Fibroblast of lung (primary cell): ENCODE measurements around the gene TCERG1L. TPM values are rescaled to one million over a fixed set of nuclear protein-coding genes. Genes with fewer than 3 reads are reported as not detected.

Experiments
- DNase-seq, 2 donors: peaks; one replicate each; pipeline versions ENCODE4 v3.0.0 to v3.0.0-alpha.2; 2010; ENCODE audit warnings: low read depth in 2 of 2
- H2AFZ ChIP-seq: 2 replicates; pipeline ENCODE4 v1.5.1; 2012; ENCODE audit warnings: low read length, control low read depth, inconsistent platforms
- H3K27ac ChIP-seq: 2 replicates; pipeline ENCODE4 v1.5.1; 2011; ENCODE audit warnings: low read length, control low read depth; ENCODE audit not compliant: insufficient read depth
- H3K27me3 ChIP-seq: 2 replicates; pipeline ENCODE4 v1.5.1; 2011; ENCODE audit warnings: mild to moderate bottlenecking, low read length; ENCODE audit not compliant: control insufficient read depth, insufficient read depth
- H3K36me3 ChIP-seq: 2 replicates; pipeline ENCODE4 v1.5.1; 2011; ENCODE audit warnings: low read length; ENCODE audit not compliant: control insufficient read depth, insufficient read depth
- H3K4me1 ChIP-seq: 2 replicates; pipeline ENCODE4 v1.5.1; 2011; ENCODE audit warnings: low read length; ENCODE audit not compliant: control insufficient read depth, insufficient read depth; ENCODE audit errors: extremely low read depth
- H3K4me2 ChIP-seq: 2 replicates; pipeline ENCODE4 v1.5.1; 2011; ENCODE audit warnings: low read length, control low read depth; ENCODE audit not compliant: insufficient read depth; ENCODE audit errors: extremely low read depth
- H3K4me3 ChIP-seq, 4 experiments: fragments of 200-600 bp in 1 of 4; sonication (generic) in 1 of 4; replicated peaks in 1 of 4; 2 replicates each; pipeline ENCODE4 v1.5.1; 2011 to 2016; ENCODE audit warnings: low read length in 4 of 4, low read depth in 3 of 4, mild to moderate bottlenecking in 3 of 4, control low read depth in 2 of 4, inconsistent platforms in 1 of 4, mixed read lengths in 1 of 4; ENCODE audit not compliant: insufficient read depth in 1 of 4; ENCODE audit errors: control extremely low read depth in 1 of 4
- H3K79me2 ChIP-seq: 2 replicates; pipeline ENCODE4 v1.5.1; 2012; ENCODE audit warnings: mild to moderate bottlenecking, low read length, inconsistent platforms; ENCODE audit not compliant: control insufficient read depth, insufficient read depth
- H3K9ac ChIP-seq: 2 replicates; pipeline ENCODE4 v1.5.1; 2011; ENCODE audit warnings: mild to moderate bottlenecking, low read length, control low read depth; ENCODE audit not compliant: insufficient read depth
- H3K9me3 ChIP-seq: 2 replicates; pipeline ENCODE4 v1.5.1; 2012; ENCODE audit warnings: low read depth, low read length; ENCODE audit not compliant: control insufficient read depth, insufficient read depth
- H4K20me1 ChIP-seq: 2 replicates; pipeline ENCODE4 v1.5.1; 2011; ENCODE audit warnings: low read length; ENCODE audit not compliant: control insufficient read depth, insufficient read depth; ENCODE audit errors: extremely low read depth
- EZH2 ChIP-seq: IDR thresholded peaks from 2 replicates; pipeline ENCODE4 v1.5.1; 2012; ENCODE audit warnings: low read length, control low read depth, mild to moderate bottlenecking; ENCODE audit errors: missing control alignments
- polyA plus RNA-seq, 2 donors: library from polyadenylated mRNA; depleted of rRNA in 1 of 2; stranded (reverse) in 1 of 2; unstranded in 1 of 2; fragments of >200 nt; gene quantifications; 2 replicates each; pipeline ENCODE4 v1.2.1, GENCODE V29; 2011 to 2012; ENCODE audit warnings: missing spikeins in 1 of 2
- total RNA-seq: library from RNA; depleted of rRNA; stranded (reverse); fragments of >200 nt; gene quantifications from 2 replicates; pipeline ENCODE4 v1.2.1, GENCODE V29; 2014
- TF ChIP-seq, protein P1 (sequence below), 2 donors: IDR thresholded peaks in 1 of 2; conservative IDR thresholded peaks in 1 of 2; 1 replicate in 1 of 2; 2 replicates in 1 of 2; pipeline ENCODE4 v1.5.1; 2011 to 2012; ENCODE audit warnings: low read length in 2 of 2, control low read depth in 1 of 2, inconsistent platforms in 1 of 2, low read depth in 1 of 2, mild to moderate bottlenecking in 1 of 2

Gene TCERG1L
- total and polyA plus RNA-seq, 2 donors (not counting 1 experiment from before 2014, with no cell fraction given): 0.02 TPM; not detected in 1

DNA sequence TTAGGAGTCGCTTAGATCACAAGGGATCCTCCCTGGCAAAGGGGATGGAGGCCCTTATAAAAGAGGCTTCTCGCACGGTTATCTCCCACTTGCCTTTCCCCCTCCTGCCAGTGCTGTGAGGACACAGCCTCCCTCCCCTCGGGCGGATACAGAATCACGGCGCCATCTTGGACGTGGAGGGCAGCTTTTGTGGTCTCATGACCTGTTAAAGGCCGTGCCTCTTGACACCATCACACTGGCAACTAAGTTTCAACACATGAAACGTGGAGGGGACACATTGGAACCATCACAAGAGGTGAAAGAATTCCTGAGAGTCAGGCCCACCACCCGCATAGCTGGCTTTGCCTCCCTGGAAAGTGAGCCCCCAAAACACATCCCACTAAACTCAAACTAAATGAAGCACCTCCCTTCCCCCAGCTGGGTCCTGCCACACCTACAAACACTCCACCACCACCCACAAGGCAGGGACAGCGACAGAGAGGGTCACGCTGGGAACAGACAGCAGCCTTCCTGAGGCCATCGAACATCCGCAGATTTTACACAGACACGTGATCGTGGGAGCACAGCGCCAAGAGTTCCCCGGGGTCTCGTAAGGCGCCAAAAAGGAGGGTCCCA lies 110.6 kb downstream of the TCERG1L start:
- Histone ChIP-seq H3K27me3 (no peaks in the 10 kb centered on the region), H3K4me2 (no peak overlapping the region), H4K20me1 (no peaks in the 10 kb centered on the region), H3K4me3 (no peak overlapping the region), H3K36me3 (no peaks in the 10 kb centered on the region), H3K27ac (no peak overlapping the region), H3K9ac (no peak overlapping the region), H2AFZ (no peak overlapping the region), H3K79me2 (no peaks in the 10 kb centered on the region), H3K4me1 (no peaks in the 10 kb centered on the region), H3K9me3 (no peaks in the 10 kb centered on the region)
- TF ChIP-seq, protein P1, sequence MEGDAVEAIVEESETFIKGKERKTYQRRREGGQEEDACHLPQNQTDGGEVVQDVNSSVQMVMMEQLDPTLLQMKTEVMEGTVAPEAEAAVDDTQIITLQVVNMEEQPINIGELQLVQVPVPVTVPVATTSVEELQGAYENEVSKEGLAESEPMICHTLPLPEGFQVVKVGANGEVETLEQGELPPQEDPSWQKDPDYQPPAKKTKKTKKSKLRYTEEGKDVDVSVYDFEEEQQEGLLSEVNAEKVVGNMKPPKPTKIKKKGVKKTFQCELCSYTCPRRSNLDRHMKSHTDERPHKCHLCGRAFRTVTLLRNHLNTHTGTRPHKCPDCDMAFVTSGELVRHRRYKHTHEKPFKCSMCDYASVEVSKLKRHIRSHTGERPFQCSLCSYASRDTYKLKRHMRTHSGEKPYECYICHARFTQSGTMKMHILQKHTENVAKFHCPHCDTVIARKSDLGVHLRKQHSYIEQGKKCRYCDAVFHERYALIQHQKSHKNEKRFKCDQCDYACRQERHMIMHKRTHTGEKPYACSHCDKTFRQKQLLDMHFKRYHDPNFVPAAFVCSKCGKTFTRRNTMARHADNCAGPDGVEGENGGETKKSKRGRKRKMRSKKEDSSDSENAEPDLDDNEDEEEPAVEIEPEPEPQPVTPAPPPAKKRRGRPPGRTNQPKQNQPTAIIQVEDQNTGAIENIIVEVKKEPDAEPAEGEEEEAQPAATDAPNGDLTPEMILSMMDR (conservative IDR thresholded peaks at IDR 0.05 in 1 of 2, IDR thresholded peaks at IDR 0.05 in 1 of 2; ENCODE audit: low read depth in 1 of 2, low read length in 2 of 2): no peak
- no peak for TF ChIP-seq EZH2
- DNase-seq: no peak

DNA sequence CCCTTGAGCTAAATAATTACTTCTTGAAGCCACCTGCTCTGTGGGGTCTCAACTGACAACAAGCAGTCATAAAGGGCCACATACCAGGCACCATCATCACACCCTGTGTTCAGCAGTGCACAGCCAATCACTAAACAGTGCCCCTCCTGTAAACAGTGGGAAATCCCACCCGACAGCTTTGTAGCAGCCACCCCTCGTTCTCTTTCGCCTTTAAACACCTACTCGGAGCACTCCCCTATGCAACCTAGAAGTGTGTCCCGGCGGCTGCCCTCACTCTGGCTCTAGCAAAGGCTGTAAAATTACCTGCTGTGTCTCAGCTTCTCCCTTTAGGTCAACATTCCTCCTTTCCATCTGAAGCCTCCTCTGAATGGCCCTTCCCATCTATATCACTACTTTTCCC lies 111.9 kb downstream of the TCERG1L start:
- Histone ChIP-seq H3K27me3 (no peaks in the 10 kb centered on the region), H3K4me3 (no peak overlapping the region), H3K4me2 (no peak overlapping the region), H3K4me1 (no peaks in the 10 kb centered on the region), H3K27ac (no peak overlapping the region), H3K36me3 (no peaks in the 10 kb centered on the region), H2AFZ (no peak overlapping the region), H4K20me1 (no peaks in the 10 kb centered on the region), H3K9me3 (no peaks in the 10 kb centered on the region), H3K9ac (no peak overlapping the region), H3K79me2 (no peaks in the 10 kb centered on the region)
- DNase-seq: no peak
- TF ChIP-seq, protein P1 (conservative IDR thresholded peaks at IDR 0.05 in 1 of 2, IDR thresholded peaks at IDR 0.05 in 1 of 2; ENCODE audit: low read depth in 1 of 2, low read length in 2 of 2): no peak
- TF ChIP-seq EZH2: no peak

DNA sequence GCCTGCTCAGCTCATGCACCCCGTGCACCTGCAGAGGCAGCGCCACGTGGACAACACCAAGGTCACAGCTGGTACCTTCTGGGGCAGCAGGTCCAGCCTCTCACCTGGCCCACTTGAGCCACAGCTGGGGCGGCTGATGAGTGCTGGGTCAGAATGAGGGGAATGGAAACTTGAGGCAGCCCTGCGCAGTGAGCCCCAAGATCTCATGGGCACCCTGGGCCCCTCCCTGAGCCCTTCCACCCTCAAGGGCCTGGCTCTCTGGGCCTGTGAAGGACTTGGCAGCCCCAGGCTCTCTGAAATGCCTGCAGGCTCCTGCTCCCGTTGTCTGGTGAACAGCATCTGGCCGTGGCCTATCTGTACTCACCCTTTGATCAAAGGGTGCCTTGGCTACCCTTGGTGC lies 112.7 kb downstream of the TCERG1L start:
- Histone ChIP-seq H4K20me1 (no peaks in the 10 kb centered on the region), H3K4me1 (no peaks in the 10 kb centered on the region), H3K27me3 (no peaks in the 10 kb centered on the region), H3K4me2 (no peak overlapping the region), H2AFZ (no peak overlapping the region), H3K9me3 (no peaks in the 10 kb centered on the region), H3K36me3 (no peaks in the 10 kb centered on the region), H3K4me3 (no peak overlapping the region), H3K9ac (no peak overlapping the region), H3K79me2 (no peaks in the 10 kb centered on the region), H3K27ac (no peak overlapping the region)
- no peak for DNase-seq
- no peak for TF ChIP-seq EZH2
- TF ChIP-seq, protein P1 (conservative IDR thresholded peaks at IDR 0.05 in 1 of 2, IDR thresholded peaks at IDR 0.05 in 1 of 2; ENCODE audit: low read depth in 1 of 2, low read length in 2 of 2): no peak
